Measurements from ENCODE around the gene HERPUD1. TPM values are rescaled to one million over a fixed set of nuclear protein-coding genes. Genes with fewer than 3 reads are reported as not detected.

The HERPUD1 gene
- total and polyA plus RNA-seq, 2 of the 13 experiments (the other 11 are each of a cell fraction or from before 2014, with no cell fraction given): 96.2 to 323 TPM

DNA sequence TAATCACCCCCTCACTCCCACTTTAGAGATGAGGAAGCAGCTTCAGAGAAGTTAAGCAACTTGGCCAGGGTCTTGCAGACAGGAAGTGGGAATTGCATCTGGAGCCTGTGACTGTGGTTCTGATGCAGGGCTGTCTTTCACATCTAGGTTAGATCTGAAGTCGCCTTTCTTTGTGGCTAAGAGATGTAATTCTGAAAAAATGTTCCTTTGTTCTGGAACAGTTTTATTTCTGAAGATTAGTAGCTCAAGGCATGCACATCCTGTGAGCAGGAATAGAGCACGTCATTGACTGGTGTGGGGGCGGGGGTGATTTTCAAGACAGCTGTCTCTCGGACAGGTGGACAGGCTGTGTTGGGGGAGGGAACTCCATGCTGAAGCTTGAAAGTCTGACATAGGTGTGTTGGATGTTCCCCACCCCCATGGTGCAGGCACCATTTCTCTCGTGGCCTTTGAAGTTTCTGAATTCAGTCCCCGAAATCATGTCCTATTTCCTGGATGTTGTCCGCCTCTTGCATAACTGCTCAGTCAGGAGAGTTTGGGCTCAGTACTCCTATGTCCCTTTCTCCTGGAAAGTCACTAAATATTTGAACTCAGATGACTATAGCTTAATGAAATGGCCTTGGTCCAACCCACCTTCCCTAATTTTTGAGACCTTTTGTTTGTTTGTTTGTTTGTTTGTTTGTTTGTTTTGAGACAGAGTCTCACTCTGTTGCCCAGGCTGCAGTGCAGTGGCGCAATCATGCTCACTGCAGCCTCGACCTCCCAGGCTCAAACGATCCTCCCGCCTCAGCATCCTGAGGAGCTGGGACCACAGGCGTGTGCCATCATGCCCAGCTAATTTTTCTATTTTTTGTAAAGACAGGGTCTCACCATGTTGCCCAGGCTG lies 21.0 kb upstream of the HERPUD1 start (continued):
- TF ChIP-seq ZBTB44 (CRISPR knock-in tag; IDR thresholded peaks at IDR 0.05) (no peak), LCORL (IDR thresholded peaks at IDR 0.05) (no peak), LCORL (CRISPR knock-in tag; IDR thresholded peaks at IDR 0.05) (peak; percentile 39; the same call in 1 of the 2 replicates), MTF2 (CRISPR knock-in tag; IDR thresholded peaks at IDR 0.05; ENCODE audit: borderline replicate concordance) (0 out of 2 replicates have a peak, but pooled peaks have one; percentile 29), SAP130 (CRISPR knock-in tag; IDR thresholded peaks at IDR 0.05; ENCODE audit: low read depth) (0 out of 2 replicates have a peak, but pooled peaks have one; percentile 14), ATF7-NPFF (CRISPR knock-in tag; IDR thresholded peaks at IDR 0.05; ENCODE audit: low read depth) (0 out of 2 replicates have a peak, but pooled peaks have one; percentile 41), TCF7 (IDR thresholded peaks at IDR 0.05; ENCODE audit: low read depth) (peak; percentile 25; the same call in 1 of the 2 replicates), NCOA1 (CRISPR knock-in tag; IDR thresholded peaks at IDR 0.05) (no peak), JDP2 (CRISPR knock-in tag; IDR thresholded peaks at IDR 0.05; ENCODE audit: borderline replicate concordance) (no peak), KAT8 (CRISPR knock-in tag; IDR thresholded peaks at IDR 0.05) (0 out of 2 replicates have a peak, but pooled peaks have one; percentile 6), SOX6 (IDR thresholded peaks at IDR 0.05) (no peak), SOX6 (CRISPR knock-in tag; IDR thresholded peaks at IDR 0.05) (no peak), CEBPB (IDR thresholded peaks at IDR 0.05; ENCODE audit: borderline replicate concordance, low read depth, low read length) (peak; percentile 61; the same call in 1 of the 2 replicates)
- TF ChIP-seq, protein P1, sequence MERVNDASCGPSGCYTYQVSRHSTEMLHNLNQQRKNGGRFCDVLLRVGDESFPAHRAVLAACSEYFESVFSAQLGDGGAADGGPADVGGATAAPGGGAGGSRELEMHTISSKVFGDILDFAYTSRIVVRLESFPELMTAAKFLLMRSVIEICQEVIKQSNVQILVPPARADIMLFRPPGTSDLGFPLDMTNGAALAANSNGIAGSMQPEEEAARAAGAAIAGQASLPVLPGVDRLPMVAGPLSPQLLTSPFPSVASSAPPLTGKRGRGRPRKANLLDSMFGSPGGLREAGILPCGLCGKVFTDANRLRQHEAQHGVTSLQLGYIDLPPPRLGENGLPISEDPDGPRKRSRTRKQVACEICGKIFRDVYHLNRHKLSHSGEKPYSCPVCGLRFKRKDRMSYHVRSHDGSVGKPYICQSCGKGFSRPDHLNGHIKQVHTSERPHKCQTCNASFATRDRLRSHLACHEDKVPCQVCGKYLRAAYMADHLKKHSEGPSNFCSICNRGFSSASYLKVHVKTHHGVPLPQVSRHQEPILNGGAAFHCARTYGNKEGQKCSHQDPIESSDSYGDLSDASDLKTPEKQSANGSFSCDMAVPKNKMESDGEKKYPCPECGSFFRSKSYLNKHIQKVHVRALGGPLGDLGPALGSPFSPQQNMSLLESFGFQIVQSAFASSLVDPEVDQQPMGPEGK (CRISPR knock-in tag; IDR thresholded peaks at IDR 0.05): 0 out of 2 replicates have a peak, but pooled peaks have one; percentile 16
- TF ChIP-seq, protein P2, sequence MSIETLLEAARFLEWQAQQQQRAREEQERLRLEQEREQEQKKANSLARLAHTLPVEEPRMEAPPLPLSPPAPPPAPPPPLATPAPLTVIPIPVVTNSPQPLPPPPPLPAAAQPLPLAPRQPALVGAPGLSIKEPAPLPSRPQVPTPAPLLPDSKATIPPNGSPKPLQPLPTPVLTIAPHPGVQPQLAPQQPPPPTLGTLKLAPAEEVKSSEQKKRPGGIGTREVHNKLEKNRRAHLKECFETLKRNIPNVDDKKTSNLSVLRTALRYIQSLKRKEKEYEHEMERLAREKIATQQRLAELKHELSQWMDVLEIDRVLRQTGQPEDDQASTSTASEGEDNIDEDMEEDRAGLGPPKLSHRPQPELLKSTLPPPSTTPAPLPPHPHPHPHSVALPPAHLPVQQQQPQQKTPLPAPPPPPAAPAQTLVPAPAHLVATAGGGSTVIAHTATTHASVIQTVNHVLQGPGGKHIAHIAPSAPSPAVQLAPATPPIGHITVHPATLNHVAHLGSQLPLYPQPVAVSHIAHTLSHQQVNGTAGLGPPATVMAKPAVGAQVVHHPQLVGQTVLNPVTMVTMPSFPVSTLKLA (IDR thresholded peaks at IDR 0.05): no peak
- TF ChIP-seq, protein P3, sequence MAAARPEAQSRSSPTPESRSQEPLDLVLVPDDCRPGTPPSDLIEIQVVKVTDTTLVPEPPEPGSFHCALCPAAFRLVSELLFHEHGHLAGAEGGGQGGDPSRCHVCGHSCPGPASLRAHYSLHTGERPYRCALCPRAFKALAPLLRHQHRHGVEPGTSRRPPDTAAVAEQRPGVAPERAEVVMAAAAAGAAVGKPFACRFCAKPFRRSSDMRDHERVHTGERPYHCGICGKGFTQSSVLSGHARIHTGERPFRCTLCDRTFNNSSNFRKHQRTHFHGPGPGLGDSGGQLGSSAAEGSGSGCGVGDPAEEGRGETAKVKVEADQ (CRISPR knock-in tag; IDR thresholded peaks at IDR 0.05; ENCODE audit: borderline replicate concordance): 0 out of 2 replicates have a peak, but pooled peaks have one; percentile 10
- TF ChIP-seq, protein P4, sequence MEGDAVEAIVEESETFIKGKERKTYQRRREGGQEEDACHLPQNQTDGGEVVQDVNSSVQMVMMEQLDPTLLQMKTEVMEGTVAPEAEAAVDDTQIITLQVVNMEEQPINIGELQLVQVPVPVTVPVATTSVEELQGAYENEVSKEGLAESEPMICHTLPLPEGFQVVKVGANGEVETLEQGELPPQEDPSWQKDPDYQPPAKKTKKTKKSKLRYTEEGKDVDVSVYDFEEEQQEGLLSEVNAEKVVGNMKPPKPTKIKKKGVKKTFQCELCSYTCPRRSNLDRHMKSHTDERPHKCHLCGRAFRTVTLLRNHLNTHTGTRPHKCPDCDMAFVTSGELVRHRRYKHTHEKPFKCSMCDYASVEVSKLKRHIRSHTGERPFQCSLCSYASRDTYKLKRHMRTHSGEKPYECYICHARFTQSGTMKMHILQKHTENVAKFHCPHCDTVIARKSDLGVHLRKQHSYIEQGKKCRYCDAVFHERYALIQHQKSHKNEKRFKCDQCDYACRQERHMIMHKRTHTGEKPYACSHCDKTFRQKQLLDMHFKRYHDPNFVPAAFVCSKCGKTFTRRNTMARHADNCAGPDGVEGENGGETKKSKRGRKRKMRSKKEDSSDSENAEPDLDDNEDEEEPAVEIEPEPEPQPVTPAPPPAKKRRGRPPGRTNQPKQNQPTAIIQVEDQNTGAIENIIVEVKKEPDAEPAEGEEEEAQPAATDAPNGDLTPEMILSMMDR (CRISPR knock-in tag; IDR thresholded peaks at IDR 0.05): no peak
